Prostate gland (tissue), 2 donors: ENCODE results near the gene SPIRE2. TPM values are rescaled to one million over a fixed set of nuclear protein-coding genes. Genes with fewer than 3 reads are reported as not detected.

ENCODE experiments used
- DNase-seq: peaks from one replicate; pipeline ENCODE4 v3.0.0-alpha.2; 2019; ENCODE audit warnings: low spot score
- H3K27ac ChIP-seq, 2 donors: fragments of 200-600 bp; sonication (generic); 2 replicates each; pipeline ENCODE4 v1.5.1; 2017 to 2019
- H3K27me3 ChIP-seq: fragments of 200-600 bp; sonication (generic); replicated peaks from 2 replicates; pipeline ENCODE4 v1.5.1; 2019; ENCODE audit not compliant: insufficient read depth
- H3K36me3 ChIP-seq, 2 donors: fragments of 200-600 bp; sonication (generic); 1 replicate in 1 of 2; 2 replicates in 1 of 2; pipeline versions ENCODE4 v1.5.1 to v1.8.1; 2017 to 2019
- H3K4me1 ChIP-seq: fragments of 200-600 bp; sonication (generic); replicated peaks from 2 replicates; pipeline ENCODE4 v1.5.1; 2019
- H3K4me3 ChIP-seq, 2 donors: fragments of 200-600 bp; sonication (generic); 2 replicates each; pipeline ENCODE4 v1.5.1; 2017 to 2019
- H3K9me3 ChIP-seq: fragments of 200-600 bp; sonication (generic); 2 replicates; pipeline ENCODE4 v1.5.1; 2017
- CTCF ChIP-seq, 4 experiments: fragments of 200-600 bp in 2 of 4; fragments of 450-650 bp in 2 of 4; sonication (generic) in 2 of 4; IDR thresholded peaks; 1 replicate in 3 of 4; 2 replicates in 1 of 4; pipeline ENCODE4 v1.5.1; 2016 to 2019; ENCODE audit warnings: antibody characterized with exemption in 4 of 4, mild to moderate bottlenecking in 2 of 4, moderate library complexity in 2 of 4
- POLR2A ChIP-seq: fragments of 450-650 bp; IDR thresholded peaks from one replicate; pipeline ENCODE4 v1.6.1; 2016; ENCODE audit warnings: antibody characterized with exemption, mild to moderate bottlenecking
- POLR2AphosphoS5 ChIP-seq: sonication (generic); formaldehyde crosslinking; IDR thresholded peaks from one replicate; pipeline ENCODE4 v1.6.1; 2017; ENCODE audit warnings: antibody characterized with exemption
- WGBS: methylation state at CpG from one replicate; pipeline ENCODE4 v1.1.5; 2018; 5-methylcytosine and 5-hydroxymethylcytosine counted together
- intact Hi-C: fragments of 100-400 bp; cut with DNase I; formaldehyde crosslinking; loops from one replicate; pipeline ENCODE4 v1.14.2; 2022
- total RNA-seq, 2 donors: library from RNA; depleted of rRNA; stranded (reverse); fragments of >200 nt; gene quantifications; one replicate each; pipeline ENCODE4 v1.1.0, GENCODE V29; 2016

Gene SPIRE2
- total RNA-seq, 2 donors from 2014 or later = 13.7 to 15.5 TPM

GRCh38 chr16:89860747-89861304, 32.6 kb downstream of the SPIRE2 start:
- Histone ChIP-seq H3K4me1 (no peaks in the 10 kb centered on the region), H3K4me3 (no peak overlapping the region), H3K27ac (no peak overlapping the region), H3K27me3 (no peaks in the 10 kb centered on the region), H3K9me3 (no peaks in the 10 kb centered on the region), H3K36me3 (no peaks in the 10 kb centered on the region)
- 26% methylated on average over 26 of the region's 28 CpGs for WGBS
- intact Hi-C loops = loop anchor here (5.0 kb wide), 1 partner anchor 109 kb away; no protein-coding TSS in a partner anchor
- peak; percentile 6 for TF ChIP-seq POLR2AphosphoS5
- TF ChIP-seq CTCF (IDR thresholded peaks at IDR 0.05) = peak; percentile 87 to 96 (median 92)
- TF ChIP-seq POLR2A = no peak
- peak; percentile 46 for DNase-seq

DNA sequence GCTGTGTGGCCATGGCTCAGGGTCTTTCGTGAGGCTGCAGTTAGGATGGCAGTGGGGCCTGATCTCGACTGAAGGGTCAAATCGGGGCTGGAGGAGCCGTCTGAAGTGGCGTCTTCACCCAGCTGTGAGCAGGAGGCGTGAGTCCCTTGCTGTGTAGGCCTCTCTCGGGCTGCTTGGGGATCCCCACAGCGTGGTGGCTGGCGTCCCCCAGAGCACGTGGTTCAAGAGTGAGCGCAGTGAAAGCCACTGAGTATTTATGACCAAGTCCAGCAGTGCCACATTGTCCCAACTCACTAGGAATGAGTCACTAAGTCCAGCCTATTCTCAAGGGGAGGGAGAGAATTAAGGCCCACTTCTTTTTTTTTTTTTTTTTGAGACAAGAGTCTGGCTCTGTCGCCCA, 33.4 kb downstream of the SPIRE2 start:
- Histone ChIP-seq H3K4me1 (no peaks in the 10 kb centered on the region), H3K9me3 (no peaks in the 10 kb centered on the region), H3K4me3 (no peak overlapping the region), H3K27me3 (no peaks in the 10 kb centered on the region), H3K27ac (no peak overlapping the region), H3K36me3 (no peaks in the 10 kb centered on the region)
- no peak for TF ChIP-seq POLR2A
- no peak for TF ChIP-seq CTCF (IDR thresholded peaks at IDR 0.05)
- no peak for TF ChIP-seq POLR2AphosphoS5
- DNase-seq = no peak
- 88% methylated on average over 12 of the region's 12 CpGs for WGBS
- intact Hi-C loops = loop anchor here (5.0 kb wide), 1 partner anchor 109 kb away; no protein-coding TSS in a partner anchor

DNA sequence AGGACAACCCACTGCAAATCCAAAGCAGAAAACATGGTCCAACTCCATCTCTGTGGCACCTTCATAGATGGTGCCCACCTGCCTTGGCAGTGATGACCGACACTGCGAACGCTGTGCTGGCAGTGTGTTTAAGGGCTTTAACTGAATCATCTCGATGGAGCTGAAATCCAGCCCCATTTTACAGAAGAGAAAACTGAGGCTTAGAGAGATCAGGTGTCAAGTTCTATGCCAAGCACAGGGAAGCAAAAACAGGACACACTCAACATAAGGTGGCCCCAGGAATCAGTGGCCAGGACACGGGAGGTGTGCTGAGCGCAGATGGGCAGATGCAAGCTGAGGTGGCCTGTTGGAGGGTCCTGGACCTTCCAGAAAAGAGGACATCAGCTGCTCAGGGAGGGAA, 34.5 kb downstream of the SPIRE2 start:
- no peak for TF ChIP-seq POLR2AphosphoS5
- H3K27ac ChIP-seq = no peak overlapping the region

DNA sequence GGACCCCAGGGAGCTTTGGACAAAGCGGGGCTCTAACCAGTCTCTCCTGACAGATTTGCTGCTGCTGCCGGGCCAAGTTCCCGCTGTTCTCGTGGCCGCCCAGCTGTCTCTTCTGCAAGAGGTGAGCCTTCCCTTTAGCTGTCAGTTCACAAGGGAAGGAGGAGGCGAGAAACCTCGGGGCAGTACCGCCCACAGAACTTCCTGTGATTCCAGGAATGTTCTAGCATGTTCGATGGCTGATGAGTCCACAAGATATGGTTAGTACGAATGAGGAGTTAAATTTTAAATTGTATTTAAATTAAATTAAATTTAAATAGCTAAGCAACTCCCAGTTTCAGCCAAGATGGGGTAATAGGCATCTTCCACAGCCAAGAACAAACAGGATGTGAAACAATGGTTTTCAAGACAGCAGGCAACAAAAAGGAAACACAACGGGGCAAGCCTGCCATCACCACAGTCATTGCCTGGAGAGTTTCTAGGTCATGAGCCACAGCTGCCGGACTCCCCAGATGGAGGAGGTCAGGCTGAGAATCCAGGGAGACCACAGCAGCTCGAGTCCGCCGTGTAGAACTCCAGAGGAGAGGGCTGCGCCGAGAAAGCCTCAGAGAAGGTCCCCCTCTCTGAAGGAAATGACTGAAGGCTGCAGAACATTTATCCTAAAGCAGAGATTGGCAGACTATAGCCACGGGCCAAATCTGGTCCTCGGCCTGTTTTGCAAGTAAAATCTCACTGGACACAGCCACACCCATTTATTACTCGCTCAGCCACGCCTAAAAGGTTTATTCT, 35.7 kb downstream of the SPIRE2 start:
- Histone ChIP-seq H3K4me1 (no peaks in the 10 kb centered on the region), H3K27me3 (no peaks in the 10 kb centered on the region), H3K9me3 (no peaks in the 10 kb centered on the region), H3K36me3 (no peaks in the 10 kb centered on the region), H3K4me3 (no peak overlapping the region), H3K27ac (peak overlapping the region in 1 of 2 donors; percentile 29)
- TF ChIP-seq POLR2A = no peak
- no peak for TF ChIP-seq CTCF (IDR thresholded peaks at IDR 0.05)
- TF ChIP-seq POLR2AphosphoS5 = peak; percentile 30
- DNase-seq = no peak
- WGBS = 54% methylated on average over 21 of the region's 21 CpGs
- intact Hi-C loops = loop anchor here (5.0 kb wide), 1 partner anchor 112 kb away; no protein-coding TSS in a partner anchor

More for the DNA sequence above, 34.5 kb downstream of the SPIRE2 start:
- H3K4me3 ChIP-seq = no peak overlapping the region
- WGBS = 96% methylated on average over 6 of the region's 6 CpGs
- DNase-seq = no peak
- H3K4me1 ChIP-seq = no peaks in the 10 kb centered on the region
- no peaks in the 10 kb centered on the region for H3K36me3 ChIP-seq
- H3K27me3 ChIP-seq = no peaks in the 10 kb centered on the region
- H3K9me3 ChIP-seq = no peaks in the 10 kb centered on the region
- intact Hi-C loops = loop anchor here (5.0 kb wide), 1 partner anchor 110 kb away; no protein-coding TSS in a partner anchor

- Histone ChIP-seq H3K4me3 (no peak overlapping the region), H3K9me3 (no peaks in the 10 kb centered on the region), H3K36me3 (no peaks in the 10 kb centered on the region), H3K4me1 (no peaks in the 10 kb centered on the region), H3K27ac (peak overlapping the region in 1 of 2 donors; percentile 29), H3K27me3 (no peaks in the 10 kb centered on the region)
- DNase-seq = no peak
- intact Hi-C loops = loop anchor here (5.0 kb wide), 1 partner anchor 112 kb away; no protein-coding TSS in a partner anchor
- TF ChIP-seq CTCF (IDR thresholded peaks at IDR 0.05) = no peak
- TF ChIP-seq POLR2A = no peak
- TF ChIP-seq POLR2AphosphoS5 = no peak
- WGBS = 64% methylated on average over 5 of the region's 5 CpGs
These were observed 36.2 kb downstream of the SPIRE2 start for GRCh38 chr16:89864527-89864820.
